Measurements from ENCODE around the gene HBA2.
"Not testable (repeated sequence)": the region's sequence is repeated elsewhere in the genome, so short reads cannot be mapped to it uniquely, and the experiment has no call there.

DNA sequence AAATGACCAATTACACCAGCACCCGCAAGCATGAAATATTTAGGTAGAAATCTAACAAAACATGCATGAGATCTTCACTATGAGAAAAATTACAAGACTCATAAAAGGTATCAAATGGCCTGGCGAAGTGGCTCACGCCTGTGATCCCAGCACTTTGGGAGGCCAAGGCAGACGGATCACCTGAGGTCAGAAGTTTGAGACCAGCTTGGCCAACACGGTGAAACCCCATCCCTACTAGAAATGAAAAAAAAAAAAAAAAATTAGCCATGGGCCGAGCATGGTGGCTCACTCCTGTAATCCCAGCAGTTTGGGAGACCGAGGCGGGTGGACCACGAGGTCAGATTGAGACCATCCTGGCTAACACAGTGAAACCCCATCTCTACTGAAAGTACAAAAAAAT lies 31.4 kb downstream of the HBA2 start:
- TF ChIP-seq, protein P1, sequence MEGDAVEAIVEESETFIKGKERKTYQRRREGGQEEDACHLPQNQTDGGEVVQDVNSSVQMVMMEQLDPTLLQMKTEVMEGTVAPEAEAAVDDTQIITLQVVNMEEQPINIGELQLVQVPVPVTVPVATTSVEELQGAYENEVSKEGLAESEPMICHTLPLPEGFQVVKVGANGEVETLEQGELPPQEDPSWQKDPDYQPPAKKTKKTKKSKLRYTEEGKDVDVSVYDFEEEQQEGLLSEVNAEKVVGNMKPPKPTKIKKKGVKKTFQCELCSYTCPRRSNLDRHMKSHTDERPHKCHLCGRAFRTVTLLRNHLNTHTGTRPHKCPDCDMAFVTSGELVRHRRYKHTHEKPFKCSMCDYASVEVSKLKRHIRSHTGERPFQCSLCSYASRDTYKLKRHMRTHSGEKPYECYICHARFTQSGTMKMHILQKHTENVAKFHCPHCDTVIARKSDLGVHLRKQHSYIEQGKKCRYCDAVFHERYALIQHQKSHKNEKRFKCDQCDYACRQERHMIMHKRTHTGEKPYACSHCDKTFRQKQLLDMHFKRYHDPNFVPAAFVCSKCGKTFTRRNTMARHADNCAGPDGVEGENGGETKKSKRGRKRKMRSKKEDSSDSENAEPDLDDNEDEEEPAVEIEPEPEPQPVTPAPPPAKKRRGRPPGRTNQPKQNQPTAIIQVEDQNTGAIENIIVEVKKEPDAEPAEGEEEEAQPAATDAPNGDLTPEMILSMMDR (IDR thresholded peaks at IDR 0.05), result not testable (repeated sequence)
- TF ChIP-seq POLR2A (IDR thresholded peaks at IDR 0.05), result not testable (repeated sequence)
